ENCODE measurements around the gene TMEM219.

Gene TMEM219

GRCh38 chr16:29982560-29983419 is 20.9 kb downstream of the TMEM219 start:
- DNase-seq (ENCODE audit: low read depth), result no peak

GRCh38 chr16:29983420-29984136 is 21.7 kb downstream of the TMEM219 start:
- no peak for DNase-seq (ENCODE audit: low read depth)

- no peak for DNase-seq (ENCODE audit: low read depth)
Observed at GRCh38 chr16:29984137-29984763, 22.4 kb downstream of the TMEM219 start.

- no peak for DNase-seq (ENCODE audit: low read depth)
Observed at GRCh38 chr16:29984764-29985147, 22.9 kb downstream of the TMEM219 start.

- no peak for DNase-seq (ENCODE audit: low read depth)
Observed at GRCh38 chr16:29985271-29985811, 23.5 kb downstream of the TMEM219 start.

GRCh38 chr16:29986231-29986630 is 24.4 kb downstream of the TMEM219 start:
- no peak for DNase-seq (ENCODE audit: low read depth)

GRCh38 chr16:29986931-29987330 is 25.1 kb downstream of the TMEM219 start:
- DNase-seq (ENCODE audit: low read depth), result no peak

- no peak for DNase-seq (ENCODE audit: low read depth)
Observed at GRCh38 chr16:29987371-29988085, 25.6 kb downstream of the TMEM219 start.

GRCh38 chr16:29988346-29989075 is 26.6 kb downstream of the TMEM219 start:
- no peak for DNase-seq (ENCODE audit: low read depth)

- DNase-seq (ENCODE audit: low read depth), result no peak
Observed at GRCh38 chr16:29989111-29989858, 27.4 kb downstream of the TMEM219 start.

GRCh38 chr16:29990034-29990433 is 28.2 kb downstream of the TMEM219 start:
- no peak for DNase-seq (ENCODE audit: low read depth)

- no peak for DNase-seq (ENCODE audit: low read depth)
Observed at GRCh38 chr16:29990883-29991570, 29.1 kb downstream of the TMEM219 start.

- DNase-seq (ENCODE audit: low read depth), result no peak
Observed at GRCh38 chr16:29991571-29991904, 29.7 kb downstream of the TMEM219 start.

GRCh38 chr16:29992344-29992967 is 30.6 kb downstream of the TMEM219 start:
- DNase-seq (ENCODE audit: low read depth), result no peak

- no peak for DNase-seq (ENCODE audit: low read depth)
Observed at GRCh38 chr16:29993191-29993902, 31.5 kb downstream of the TMEM219 start.

- DNase-seq (ENCODE audit: low read depth), result no peak
Observed at GRCh38 chr16:29993903-29994599, 32.2 kb downstream of the TMEM219 start.

- DNase-seq (ENCODE audit: low read depth), result no peak
Observed at GRCh38 chr16:29994600-29995323, 32.9 kb downstream of the TMEM219 start.
